Caco-2 (cell line): Measurements from ENCODE around the gene CAPN12. TPM values are rescaled to one million over a fixed set of nuclear protein-coding genes. Genes with fewer than 3 reads are reported as not detected.
A peak's percentile ranks its signal among the peaks of the same experiment; 100 is the strongest.

Experiments used
- BruUV-seq: library from RNA; stranded (reverse); fragments of 400-500 nt; replicated peaks from 2 replicates; lab custom pipeline; 2021; lab: Mats Ljungman, UMichigan
- CTCF ChIA-PET: fragments of 300-600 bp; sonication (Branson Sonifier 250); formaldehyde crosslinking; loops from one replicate; lab custom pipeline; 2022; ENCODE audit warnings: antibody characterized with exemption; lab: Charles Lee
- POLR2A ChIA-PET: fragments of 300-600 bp; sonication (Branson Sonifier 250); formaldehyde crosslinking; loops from one replicate; lab custom pipeline; 2022; ENCODE audit warnings: antibody characterized with exemption; lab: Charles Lee
- DNase-seq, 2 experiments: peaks; one replicate each; pipeline versions ENCODE4 v3.0.0 to v3.0.0-alpha.2; 2020 to 2022
- H3K27me3 ChIP-seq: replicated peaks from 2 replicates; pipeline ENCODE4 v1.6.0; 2011; ENCODE audit warnings: low read length; ENCODE audit not compliant: control insufficient read depth, insufficient read depth
- H3K36me3 ChIP-seq: 2 replicates; pipeline ENCODE4 v1.5.1; 2011; ENCODE audit warnings: low read length; ENCODE audit not compliant: control insufficient read depth, insufficient read depth
- H3K4me1 ChIP-seq: fragments of 250-450 bp; sonication (Bioruptor Pico); 2 replicates; pipeline ENCODE4 v1.5.1; 2020; ENCODE audit warnings: mild to moderate bottlenecking
- H3K4me3 ChIP-seq: 2 replicates; pipeline ENCODE4 v1.5.1; 2011; ENCODE audit warnings: low read depth, mild to moderate bottlenecking, control low read depth, low read length
- H3K9me3 ChIP-seq: fragments of 250-450 bp; sonication (Bioruptor Pico); 2 replicates; pipeline ENCODE4 v1.5.1; 2020; ENCODE audit warnings: mild to moderate bottlenecking, moderate library complexity
- H3K27ac Mint-ChIP-seq: one replicate; pipeline ENCODE4 v1.8.0; 2022; ENCODE audit warnings: mixed read lengths; ENCODE audit not compliant: unreplicated experiment
- H3K27me3 Mint-ChIP-seq: one replicate; pipeline ENCODE4 v1.8.0; 2022; ENCODE audit warnings: mixed read lengths; ENCODE audit not compliant: insufficient read depth, unreplicated experiment
- H3K36me3 Mint-ChIP-seq: one replicate; pipeline ENCODE4 v1.8.0; 2022; ENCODE audit warnings: mild to moderate bottlenecking, mixed read lengths; ENCODE audit not compliant: insufficient read depth, unreplicated experiment
- H3K4me1 Mint-ChIP-seq: one replicate; pipeline ENCODE4 v1.8.0; 2022; ENCODE audit warnings: low read depth, mixed read lengths; ENCODE audit not compliant: unreplicated experiment
- H3K4me3 Mint-ChIP-seq: one replicate; pipeline ENCODE4 v1.8.0; 2022; ENCODE audit warnings: mild to moderate bottlenecking, moderate library complexity, mixed read lengths; ENCODE audit not compliant: unreplicated experiment
- H3K9me3 Mint-ChIP-seq: one replicate; pipeline ENCODE4 v1.8.0; 2022; ENCODE audit warnings: mixed read lengths; ENCODE audit not compliant: unreplicated experiment
- CTCF ChIP-seq, 2 experiments: fragments of 200-600 bp in 1 of 2; IDR thresholded peaks; 1 replicate in 1 of 2; 2 replicates in 1 of 2; pipeline versions ENCODE4 v1.5.1 to v1.8.0; 2011 to 2022; ENCODE audit warnings: antibody characterized with exemption in 1 of 2, control low read depth in 1 of 2, inconsistent platforms in 1 of 2, low read depth in 1 of 2, low read length in 1 of 2, mild to moderate bottlenecking in 1 of 2, moderate library complexity in 1 of 2; ENCODE audit not compliant: insufficient read depth in 1 of 2, severe bottlenecking in 1 of 2, unreplicated experiment in 1 of 2
- intact Hi-C: fragments of 100-400 bp; cut with micrococcal nuclease; formaldehyde crosslinking; loops from one replicate; pipeline ENCODE4 v1.10.0; 2022; ENCODE audit not compliant: unreplicated experiment
- total RNA-seq: library from RNA; stranded (reverse); gene quantifications from 2 replicates; pipeline ENCODE4 v1.2.3, GENCODE V29; 2022

The CAPN12 gene
- total RNA-seq, 1 experiment from 2014 or later: 8.8 TPM

- Histone ChIP-seq H3K9me3 (no peaks in the 10 kb centered on the region), H3K4me3 (no peak overlapping the region), H3K27me3 (no peaks in the 10 kb centered on the region), H3K36me3 (peaks cover 25% of the 10 kb centered on the region), H3K4me1 (peaks cover 61% of the 10 kb centered on the region)
- Mint-ChIP-seq H3K4me3 (peak overlapping the region; percentile 47), H3K36me3 (peaks cover 100% of the 10 kb centered on the region), H3K9me3 (no peaks in the 10 kb centered on the region), H3K4me1 (peaks cover 33% of the 10 kb centered on the region), H3K27me3 (no peaks in the 10 kb centered on the region), H3K27ac (peak overlapping the region; percentile 82)
- ChIA-PET POLR2A (interaction anchor here (0.5 to 2.3 kb wide), 9 partner anchors 8 to 151 kb away, joined by 3 to 22 read pairs (median 9); partner anchors contain the start of genes ACTN4 and EIF3K), CTCF (interaction anchor here (1.2 to 2.1 kb wide), 6 partner anchors 15 to 67 kb away, joined by 3 to 9 read pairs (median 6); partner anchors contain the start of gene ACTN4)
- intact Hi-C loops: loop anchor here (1.0 to 2.0 kb wide), 4 partner anchors 18 to 47 kb away; no protein-coding TSS in a partner anchor
- peak; percentile 69 to 80 for DNase-seq
- TSS peak; percentile 58 for BruUV-seq
- TF ChIP-seq CTCF (IDR thresholded peaks at IDR 0.05; ENCODE audit: insufficient read depth in 1 of 2, low read depth in 1 of 2, low read length in 1 of 2, severe bottlenecking in 1 of 2, unreplicated experiment in 1 of 2): no peak
Measured at GRCh38 chr19:38700902-38701454, 43.3 kb downstream of the CAPN12 start.

GRCh38 chr19:38700350-38700901, 43.8 kb downstream of the CAPN12 start:
- no peaks in the 10 kb centered on the region for H3K9me3 Mint-ChIP-seq
- BruUV-seq: no TSS peak
- peak; percentile 46 to 67 for DNase-seq
- H3K27me3 Mint-ChIP-seq: no peaks in the 10 kb centered on the region
- intact Hi-C loops: loop anchor here (2.0 kb wide), 2 partner anchors 18 to 42 kb away; no protein-coding TSS in a partner anchor
- peaks cover 100% of the 10 kb centered on the region for H3K36me3 Mint-ChIP-seq
- H3K4me1 ChIP-seq: peaks cover 61% of the 10 kb centered on the region
- peak overlapping the region; percentile 82 for H3K27ac Mint-ChIP-seq
- no peak overlapping the region for H3K4me3 ChIP-seq
- ChIA-PET POLR2A (interaction anchor here (0.9 to 2.3 kb wide), 5 partner anchors 14 to 52 kb away, joined by 5 to 22 read pairs (median 13); partner anchors contain the start of gene ACTN4), CTCF (interaction anchor here (0.6 to 2.1 kb wide), 7 partner anchors 14 to 66 kb away, joined by 3 to 9 read pairs (median 5); partner anchors contain the start of gene ACTN4)
- H3K36me3 ChIP-seq: peaks cover 23% of the 10 kb centered on the region
- no peaks in the 10 kb centered on the region for H3K9me3 ChIP-seq
- H3K27me3 ChIP-seq: no peaks in the 10 kb centered on the region
- peaks cover 36% of the 10 kb centered on the region for H3K4me1 Mint-ChIP-seq
- H3K4me3 Mint-ChIP-seq: peak overlapping the region; percentile 47
- no peak for TF ChIP-seq CTCF (IDR thresholded peaks at IDR 0.05; ENCODE audit: insufficient read depth in 1 of 2, low read depth in 1 of 2, low read length in 1 of 2, severe bottlenecking in 1 of 2, unreplicated experiment in 1 of 2)

- H3K9me3 Mint-ChIP-seq: no peaks in the 10 kb centered on the region
- TF ChIP-seq CTCF (IDR thresholded peaks at IDR 0.05; ENCODE audit: insufficient read depth in 1 of 2, low read depth in 1 of 2, low read length in 1 of 2, severe bottlenecking in 1 of 2, unreplicated experiment in 1 of 2): no peak
- H3K27ac Mint-ChIP-seq: peak overlapping the region; percentile 82
- H3K36me3 ChIP-seq: peaks cover 18% of the 10 kb centered on the region
- ChIA-PET CTCF (interaction anchor here (0.6 to 2.1 kb wide), 4 partner anchors 13 to 65 kb away, joined by 3 to 9 read pairs (median 4); no protein-coding TSS in a partner anchor), POLR2A (interaction anchor here (0.9 to 2.3 kb wide), 3 partner anchors 13 to 37 kb away, joined by 5 to 22 read pairs (median 13); no protein-coding TSS in a partner anchor)
- H3K36me3 Mint-ChIP-seq: peaks cover 100% of the 10 kb centered on the region
- peaks cover 39% of the 10 kb centered on the region for H3K4me1 Mint-ChIP-seq
- H3K9me3 ChIP-seq: no peaks in the 10 kb centered on the region
- no peak overlapping the region for H3K4me3 Mint-ChIP-seq
- DNase-seq: no peak
- intact Hi-C loops: loop anchor here (2.0 kb wide), 2 partner anchors 19 to 41 kb away; no protein-coding TSS in a partner anchor
- no peaks in the 10 kb centered on the region for H3K27me3 ChIP-seq
- no peaks in the 10 kb centered on the region for H3K27me3 Mint-ChIP-seq
- H3K4me3 ChIP-seq: no peak overlapping the region
- BruUV-seq: no TSS peak
- H3K4me1 ChIP-seq: peaks cover 65% of the 10 kb centered on the region
Measured at GRCh38 chr19:38699647-38700349, 44.5 kb downstream of the CAPN12 start.
